Brain pericyte (primary cell): Measurements from ENCODE around the gene TMEM63A.

Experiments used
- DNase-seq: peaks from one replicate; pipeline ENCODE4 v3.0.0-alpha.2; 2012; ENCODE audit warnings: low read depth, low spot score

Gene TMEM63A

DNA sequence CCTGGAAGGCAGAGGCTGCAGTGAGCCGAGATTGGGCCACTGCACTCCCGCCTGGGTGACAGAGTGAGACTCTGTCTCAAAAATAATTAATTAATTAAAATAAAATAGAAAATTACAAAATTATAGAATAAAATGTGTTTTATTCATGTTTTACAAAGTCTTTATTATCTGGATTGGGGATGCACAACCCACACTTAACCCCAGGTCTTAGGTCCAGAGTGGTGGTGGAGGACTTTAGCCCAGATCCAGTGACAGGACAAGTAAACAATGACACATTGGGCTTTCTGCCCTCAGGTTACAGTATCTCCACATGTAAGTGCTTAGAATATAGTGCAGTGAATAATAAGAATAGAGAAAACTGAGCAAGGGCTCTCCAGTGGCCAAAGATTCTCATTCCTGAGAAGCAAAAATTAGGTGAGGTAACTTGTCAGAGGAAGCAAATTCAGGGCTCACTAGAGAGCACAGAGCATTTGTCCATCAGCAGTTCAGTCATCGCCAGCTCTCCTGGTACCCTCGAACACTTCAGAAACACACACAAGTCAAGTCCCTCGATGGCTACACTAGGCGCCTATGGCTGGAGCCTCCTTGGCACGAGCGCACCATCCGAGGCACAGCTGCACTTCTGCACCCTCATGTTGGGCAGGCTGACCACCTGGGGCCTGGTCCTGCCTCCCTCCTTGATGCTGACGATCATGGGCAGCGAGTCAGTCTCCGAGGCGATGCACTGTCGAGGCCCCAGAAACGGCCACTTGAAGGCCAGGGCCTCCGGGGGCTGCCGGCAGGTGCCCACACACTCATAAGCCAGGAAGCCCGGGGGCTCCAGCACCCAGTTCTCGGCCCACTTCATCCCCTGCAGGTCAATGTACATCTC is 4.2 kb upstream of the TMEM63A start:
- DNase-seq = no peak

GRCh38 chr1:225885336-225885735 is 3.2 kb upstream of the TMEM63A start:
- DNase-seq = no peak

GRCh38 chr1:225883616-225884265 is 1.6 kb upstream of the TMEM63A start:
- DNase-seq = no peak

- no peak for DNase-seq
These were observed 775 bp upstream of the TMEM63A start for GRCh38 chr1:225882694-225883615.

DNA sequence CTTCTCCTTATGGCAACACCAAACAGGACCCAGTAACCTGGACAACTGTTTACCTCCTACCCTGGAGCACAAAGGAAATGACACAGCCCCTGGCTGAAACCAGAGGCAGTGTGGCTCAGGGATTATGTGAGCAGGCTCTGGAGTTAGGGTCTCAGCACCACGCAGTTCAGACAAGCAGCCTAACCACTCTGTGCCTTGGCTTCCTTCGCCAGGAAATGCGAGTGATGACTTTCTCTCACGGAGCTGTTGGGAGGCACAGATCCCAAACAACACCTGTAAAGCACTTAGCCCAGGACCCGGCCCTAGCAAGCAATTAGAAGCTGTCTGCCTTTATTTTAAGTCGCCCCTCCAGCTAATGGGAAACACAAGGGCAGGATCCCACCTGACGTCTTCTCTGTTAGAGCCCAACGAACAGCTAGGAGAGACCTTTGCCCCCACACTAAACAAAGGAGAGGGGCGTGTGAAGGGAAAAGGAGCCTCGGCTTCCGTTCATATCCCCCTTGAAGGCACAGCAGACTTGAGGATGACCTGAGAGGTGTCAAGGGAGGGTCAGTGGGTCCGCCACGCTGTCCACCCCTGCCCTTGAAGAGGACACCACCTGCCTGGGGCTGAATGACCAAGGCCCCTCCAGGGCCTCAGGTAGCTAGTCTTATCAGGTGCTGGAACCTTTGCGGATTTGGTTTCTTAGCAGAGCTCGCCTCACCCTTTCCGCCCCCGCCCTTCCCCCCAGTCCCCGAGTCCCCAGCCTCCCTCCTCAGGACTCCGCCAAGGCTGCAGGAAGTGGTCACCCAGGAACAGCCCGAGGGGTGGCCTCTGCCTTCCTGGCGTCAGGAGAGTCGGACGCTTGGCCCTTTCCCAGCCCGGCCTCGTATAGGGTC is 860 bp downstream of the TMEM63A start:
- no peak for DNase-seq

DNA sequence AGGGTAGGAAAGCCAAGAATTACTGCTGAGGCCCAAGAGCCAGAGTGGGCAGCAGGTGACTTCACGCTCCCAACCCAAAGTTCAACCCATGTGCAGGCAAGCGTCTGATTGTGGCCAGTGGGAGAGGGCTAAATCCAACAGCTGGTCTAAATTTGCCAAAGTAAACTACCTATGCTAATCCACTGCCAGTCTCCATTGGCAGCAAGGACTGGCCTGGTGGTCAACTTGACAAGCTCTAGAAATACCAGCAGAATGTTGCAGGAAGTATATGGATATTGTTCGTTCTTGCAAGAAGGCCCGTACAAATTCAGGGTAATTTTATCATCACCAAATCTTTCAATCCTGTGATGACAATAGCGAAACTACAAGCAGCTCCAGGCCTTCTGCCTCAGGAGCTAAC is 1.5 kb downstream of the TMEM63A start:
- DNase-seq = no peak

GRCh38 chr1:225880222-225880588 is 2.0 kb downstream of the TMEM63A start:
- DNase-seq = no peak

DNA sequence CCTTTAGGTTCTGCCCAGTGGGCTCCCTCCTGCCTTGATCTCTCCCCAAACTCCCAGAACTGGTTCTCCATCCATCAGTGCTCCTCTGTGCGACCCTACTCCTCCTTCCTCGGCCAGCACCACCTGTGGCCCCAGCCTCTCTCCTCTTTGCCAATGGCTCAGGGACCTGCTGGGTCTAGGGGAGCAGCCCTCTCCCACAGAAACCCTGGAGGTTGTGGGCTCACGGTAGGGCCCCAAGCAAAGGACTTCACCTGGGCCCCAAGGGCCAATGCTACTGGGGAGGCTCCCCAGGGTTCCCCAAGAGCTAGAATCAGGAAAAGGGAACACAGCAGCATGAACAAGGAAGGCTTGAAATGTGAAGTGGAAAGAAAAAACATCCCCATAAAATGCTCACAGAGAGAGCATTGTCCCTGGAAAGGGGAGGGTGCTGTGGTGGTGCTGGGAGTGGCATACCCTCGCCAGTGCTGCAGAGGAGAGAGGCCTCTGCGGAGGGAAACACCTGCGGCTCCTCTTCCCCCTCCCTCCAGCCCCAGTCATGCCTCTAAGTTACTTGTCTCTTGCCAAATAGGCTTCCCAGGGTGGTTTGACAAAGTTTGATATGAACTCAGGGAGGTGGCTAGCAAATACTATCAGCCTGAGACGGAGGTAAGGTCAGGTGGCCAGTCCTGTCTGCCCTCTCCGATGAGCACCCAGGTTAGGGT is 2.5 kb downstream of the TMEM63A start:
- no peak for DNase-seq

- no peak for DNase-seq
These were observed 3.9 kb downstream of the TMEM63A start for GRCh38 chr1:225878282-225878681.

GRCh38 chr1:225877580-225877979 is 4.6 kb downstream of the TMEM63A start:
- DNase-seq = no peak

GRCh38 chr1:225876900-225877510 is 5.2 kb downstream of the TMEM63A start:
- no peak for DNase-seq

DNA sequence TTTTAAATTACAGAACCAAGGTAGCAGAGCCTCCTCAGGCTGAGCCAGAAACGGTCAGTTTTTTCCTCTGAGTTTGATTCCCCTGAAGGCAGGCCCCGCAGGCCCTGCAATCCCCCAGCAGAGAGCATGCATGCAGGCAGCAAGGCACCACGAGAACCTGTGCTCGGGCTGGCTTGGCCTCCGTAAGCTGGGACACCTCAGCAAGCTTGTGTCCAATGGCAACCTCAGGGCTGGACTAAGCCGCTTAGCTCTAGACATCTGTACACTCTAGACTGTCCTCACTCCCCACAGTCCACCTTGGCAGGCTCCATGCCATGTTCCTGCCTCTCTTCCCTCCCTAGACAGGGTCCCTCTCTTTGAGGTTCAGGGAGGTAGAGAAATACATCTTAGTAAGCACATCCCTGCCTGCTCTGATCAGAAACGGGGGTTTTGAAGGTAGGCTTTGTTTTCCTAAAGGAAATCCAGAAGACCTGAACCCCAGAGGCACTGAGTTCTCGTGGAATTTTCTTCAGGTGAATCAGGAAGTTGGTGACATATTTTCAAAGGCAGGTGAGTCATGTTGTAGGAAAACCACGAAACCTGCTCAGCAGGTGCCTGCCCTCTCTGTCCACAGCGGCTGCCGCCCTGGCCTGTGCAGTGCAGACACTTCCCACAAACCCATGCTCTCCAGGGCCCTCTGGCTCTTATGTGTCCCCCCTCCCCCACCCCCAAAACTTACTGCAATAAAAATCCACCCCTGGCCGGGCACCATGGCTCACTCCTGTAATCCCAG is 7.0 kb downstream of the TMEM63A start:
- DNase-seq = no peak

- DNase-seq = no peak
These were observed 7.7 kb downstream of the TMEM63A start for GRCh38 chr1:225874431-225874830.

- DNase-seq = no peak
These were observed 8.8 kb downstream of the TMEM63A start for GRCh38 chr1:225873281-225873850.

DNA sequence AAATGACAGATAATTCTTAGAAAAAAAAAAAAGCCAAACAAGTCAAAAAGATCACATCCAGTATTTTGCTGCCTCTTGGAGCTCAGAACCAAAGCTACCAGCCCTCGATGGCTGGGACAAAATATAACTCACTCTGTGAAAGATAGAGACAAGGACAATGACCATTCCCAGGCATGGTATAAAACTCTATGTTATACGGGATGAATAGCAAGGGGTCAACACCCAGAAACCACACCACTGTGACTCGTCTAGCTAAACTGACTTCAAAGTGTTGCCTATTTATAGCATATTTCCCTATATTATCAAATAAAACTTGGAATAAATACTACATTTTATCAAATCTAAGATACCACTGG is 10.1 kb downstream of the TMEM63A start:
- DNase-seq = no peak

- no peak for DNase-seq
These were observed 10.7 kb downstream of the TMEM63A start for GRCh38 chr1:225871359-225872074.

DNA sequence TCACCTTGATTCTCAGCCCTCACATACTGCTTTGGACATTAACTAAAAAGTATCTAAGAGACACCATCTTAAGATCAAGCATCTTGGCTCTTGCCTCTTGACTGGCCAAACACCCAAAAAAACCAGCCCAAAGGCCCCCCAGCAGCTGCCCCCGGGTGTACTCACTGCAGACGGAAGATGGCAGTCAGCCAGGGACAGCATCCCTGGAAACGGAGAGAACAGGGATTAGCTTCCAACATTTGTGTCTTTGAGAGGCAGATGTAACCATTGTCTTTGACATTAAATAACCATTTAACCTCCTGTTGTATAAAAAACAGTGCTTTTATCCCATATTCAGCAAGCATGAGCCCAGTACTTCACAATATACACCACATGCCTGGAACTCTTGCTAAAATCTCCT is 11.3 kb downstream of the TMEM63A start:
- DNase-seq = no peak

GRCh38 chr1:225868631-225869330 is 13.4 kb downstream of the TMEM63A start:
- DNase-seq = no peak
